DMS79 (cell line): ENCODE data around the gene IDI2.
A peak's percentile ranks its signal among the peaks of the same experiment; 100 is the strongest.
"Not testable (repeated sequence)": the region's sequence is repeated elsewhere in the genome, so short reads cannot be mapped to it uniquely, and the experiment has no call there.

Experiments used
- DNase-seq: peaks from one replicate; lab custom pipeline; 2025; lab: John Stamatoyannopoulos, UW

The IDI2 gene

GRCh38 chr10:1025683-1026082, at the start of gene IDI2:
IDI2 (minus strand) TSS chr10:1025859; CDS start chr10:1024723, 1,136 bp downstream.
- no peak for DNase-seq

DNA sequence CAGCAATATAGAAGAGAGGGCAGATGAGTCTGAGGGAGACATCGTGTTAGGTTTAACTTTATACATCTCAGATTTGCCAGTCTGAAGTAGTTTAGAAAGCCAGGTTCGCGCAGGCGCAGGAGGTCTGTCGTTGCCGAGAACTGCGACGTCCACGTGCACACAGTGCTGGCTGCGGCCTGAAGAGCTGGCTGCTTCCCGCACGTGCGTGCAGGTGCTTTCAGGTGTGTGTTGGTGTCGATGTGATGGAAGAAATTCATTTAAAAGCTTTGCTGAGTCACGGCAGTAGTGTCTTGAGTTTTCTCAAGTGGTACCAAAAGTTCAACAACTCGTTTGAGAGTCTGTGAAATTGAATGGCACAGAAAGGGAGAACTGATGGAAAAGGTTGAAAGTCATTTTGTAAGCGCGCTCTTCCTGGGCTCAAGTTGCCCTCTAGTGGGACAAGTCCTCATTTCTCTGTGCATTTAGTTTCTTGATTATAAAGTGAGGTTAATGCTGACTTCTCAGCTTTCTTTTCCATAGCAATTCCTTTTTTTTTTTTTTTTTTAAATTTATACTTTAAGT, 49.2 kb upstream of the IDI2 start:
- peak; percentile 19 for DNase-seq

DNA sequence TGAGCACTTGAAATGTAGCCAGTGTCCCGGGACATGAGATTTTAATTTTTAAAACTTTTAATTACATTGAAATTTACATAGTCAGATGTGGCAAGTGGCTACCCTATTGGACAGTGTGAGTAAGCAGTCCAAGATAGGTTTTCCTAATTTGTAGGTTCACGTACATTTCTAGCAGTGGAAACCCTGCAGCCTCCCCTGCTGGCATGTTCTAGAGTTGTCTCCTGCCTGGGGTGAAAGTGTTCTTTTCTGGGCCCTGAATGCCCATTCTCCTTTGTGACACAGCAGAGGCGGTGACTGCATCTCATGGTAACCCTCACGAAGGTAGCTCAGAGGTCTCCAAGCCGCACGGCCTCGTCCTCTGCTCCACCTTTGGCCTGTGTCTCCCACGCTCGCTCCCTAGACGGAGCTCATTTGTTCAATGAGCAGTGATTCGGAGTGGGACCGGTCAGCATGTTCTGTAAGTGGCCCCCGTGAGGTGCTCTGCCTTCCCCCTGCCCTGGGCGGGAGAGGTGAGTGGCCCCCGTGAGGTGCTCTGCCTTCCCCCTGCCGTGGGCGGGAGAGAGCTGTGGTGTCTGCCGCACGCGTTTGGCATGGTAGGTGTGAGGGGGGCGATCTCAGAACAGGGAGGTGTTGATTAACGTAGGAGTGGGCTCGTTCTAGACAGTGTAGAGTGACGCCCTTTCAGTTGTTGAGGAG, 48.5 kb upstream of the IDI2 start:
- no peak for DNase-seq

- DNase-seq, result no peak
Measured at GRCh38 chr10:1070919-1071318, 45.3 kb upstream of the IDI2 start.

DNA sequence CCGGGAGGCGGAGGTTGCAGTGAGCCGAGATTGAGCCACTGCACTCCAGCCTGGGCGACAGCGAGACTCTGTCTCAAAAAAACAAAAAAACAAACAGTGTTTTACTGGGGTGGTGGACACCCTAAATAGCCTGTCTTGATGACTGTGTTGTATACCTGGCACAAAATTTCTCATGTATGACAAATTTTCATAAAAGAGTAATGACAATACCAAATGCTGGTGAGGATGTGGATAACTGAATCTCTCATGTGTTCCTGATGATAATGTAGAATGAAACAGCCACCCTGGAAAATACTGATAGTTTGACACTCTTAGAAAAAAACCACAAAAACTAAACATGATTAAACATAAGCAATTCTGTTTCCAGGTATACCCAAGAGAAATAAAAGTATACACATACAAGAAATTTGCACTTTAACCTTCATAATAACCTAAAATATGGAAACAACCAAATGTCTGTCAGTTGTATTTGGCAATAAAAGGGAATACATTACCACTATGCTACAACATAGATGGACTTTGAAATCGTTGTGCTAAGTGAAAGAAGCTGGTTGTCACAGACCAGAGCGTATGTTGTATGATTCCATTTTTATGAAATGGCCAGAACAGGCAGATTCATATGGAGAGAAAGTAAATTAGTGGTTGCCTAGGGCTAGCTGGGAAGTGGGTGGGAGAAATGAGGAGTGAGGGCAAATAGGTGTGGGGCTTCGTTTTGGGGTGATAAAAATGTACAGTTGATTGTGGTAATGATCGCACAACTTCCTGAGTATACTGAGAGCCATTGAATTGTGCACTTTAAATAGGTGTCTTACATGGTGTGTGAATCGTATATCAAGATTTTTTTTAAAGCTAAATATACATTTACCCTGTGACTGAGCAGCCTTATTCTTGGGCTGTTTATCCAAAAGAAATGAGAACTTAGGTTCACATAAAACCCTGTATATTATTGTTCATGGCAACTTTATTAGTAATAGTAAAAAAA, 43.0 kb upstream of the IDI2 start:
- DNase-seq, result no peak

DNA sequence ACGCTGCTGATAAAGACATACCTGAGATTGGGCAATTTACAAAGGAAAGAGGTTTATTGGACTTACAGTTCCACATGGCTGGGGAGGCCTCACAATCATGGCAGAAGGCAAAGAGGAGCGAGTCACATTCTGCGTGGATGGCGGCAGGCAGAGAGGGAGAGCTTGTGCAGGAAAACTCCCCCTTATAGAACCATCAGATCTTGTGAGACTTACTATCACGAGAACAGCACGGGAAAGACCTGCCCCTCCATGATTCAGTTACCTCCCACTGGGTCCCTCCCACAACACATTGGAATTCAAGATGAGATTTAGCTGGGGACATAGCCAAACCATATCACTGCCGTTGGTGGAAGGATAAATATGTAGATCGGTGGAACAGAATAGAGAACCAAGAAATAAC, 41.1 kb upstream of the IDI2 start:
- not testable (repeated sequence) for DNase-seq

DNA sequence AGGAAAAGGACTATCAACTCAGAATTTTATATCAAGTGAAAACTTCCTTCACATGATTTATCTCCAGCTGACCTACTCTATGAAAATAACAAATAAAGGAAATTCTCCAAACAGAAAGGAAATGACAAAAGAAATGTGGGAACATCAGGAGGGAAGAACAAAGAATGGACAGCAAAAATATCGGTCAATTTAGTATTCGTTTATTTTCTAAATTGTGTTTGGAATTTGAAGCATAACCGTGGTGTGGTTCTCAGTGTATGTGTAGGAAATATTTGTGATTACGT, 39.2 kb upstream of the IDI2 start:
- no peak for DNase-seq

DNA sequence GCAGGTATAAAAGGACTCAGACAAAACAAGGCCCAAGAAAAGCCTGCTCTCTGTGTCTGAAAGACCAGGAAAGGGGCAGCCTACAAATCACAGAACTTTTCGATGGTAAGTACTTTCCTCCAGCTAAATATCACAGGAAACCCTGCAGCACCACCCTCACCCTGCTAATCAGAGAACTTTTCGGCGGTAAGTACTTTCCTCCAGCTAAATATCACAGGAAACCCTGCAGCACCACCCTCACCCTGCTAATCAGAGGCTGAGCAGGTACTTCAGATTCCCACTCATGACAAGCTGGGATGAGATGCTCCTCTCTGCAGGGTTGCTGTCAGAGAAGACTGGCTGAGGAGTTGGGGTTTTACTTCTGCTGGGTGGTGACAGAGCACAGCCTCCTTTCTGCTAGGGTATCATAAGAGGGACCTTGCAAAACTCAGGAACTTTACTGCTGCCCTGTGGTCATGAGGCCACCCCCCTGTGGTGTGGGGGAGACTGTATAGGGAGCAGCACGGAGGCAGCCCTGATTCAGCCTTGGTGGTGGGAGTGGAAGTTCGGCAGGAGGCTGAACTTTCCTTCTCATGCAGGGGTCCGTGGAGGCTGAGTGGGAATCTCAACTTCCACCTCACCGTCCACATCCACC, 37.7 kb upstream of the IDI2 start:
- no peak for DNase-seq

DNA sequence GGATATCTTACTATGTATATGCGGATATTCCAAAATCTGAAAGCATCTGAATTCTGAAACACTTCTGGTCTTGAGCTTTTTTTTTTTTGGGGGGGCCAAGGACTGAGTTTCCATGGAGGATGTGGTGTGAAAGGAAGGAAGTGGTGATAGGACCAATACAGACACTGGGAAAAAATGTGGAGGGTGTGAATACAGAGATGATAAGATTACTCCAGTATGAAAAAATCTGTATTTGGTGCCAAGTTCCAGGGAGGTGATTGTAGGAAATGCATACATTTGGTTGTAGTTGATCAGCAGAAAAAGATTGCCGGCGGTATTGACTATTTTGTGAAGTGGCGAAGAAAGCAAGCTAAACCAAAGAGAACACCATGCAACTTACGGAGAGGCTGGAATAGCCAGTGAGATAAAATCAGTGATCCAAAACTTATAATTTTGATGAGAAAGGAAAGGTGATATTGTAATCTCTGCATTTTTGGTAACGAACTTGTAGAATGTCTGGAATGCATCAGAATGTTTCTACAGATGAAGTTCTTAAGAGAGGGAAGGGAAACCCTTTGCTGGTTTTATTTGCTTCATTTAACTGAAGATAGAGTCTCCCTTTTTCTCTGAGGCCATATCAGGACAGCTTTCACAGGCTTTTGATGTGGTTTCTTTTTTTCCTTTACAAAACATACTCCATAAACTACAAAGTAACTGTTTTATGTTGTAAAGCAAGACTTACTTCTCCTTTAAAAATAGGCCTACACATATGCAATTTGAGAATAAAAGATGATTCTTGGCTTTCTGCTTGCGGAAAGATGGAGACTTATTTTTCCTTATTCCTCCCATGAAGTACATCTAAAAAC, 36.5 kb upstream of the IDI2 start:
- DNase-seq, result no peak

- no peak for DNase-seq
Measured at GRCh38 chr10:1059902-1060301, 34.2 kb upstream of the IDI2 start.

GRCh38 chr10:1058017-1058416, 32.4 kb upstream of the IDI2 start:
- no peak for DNase-seq

DNA sequence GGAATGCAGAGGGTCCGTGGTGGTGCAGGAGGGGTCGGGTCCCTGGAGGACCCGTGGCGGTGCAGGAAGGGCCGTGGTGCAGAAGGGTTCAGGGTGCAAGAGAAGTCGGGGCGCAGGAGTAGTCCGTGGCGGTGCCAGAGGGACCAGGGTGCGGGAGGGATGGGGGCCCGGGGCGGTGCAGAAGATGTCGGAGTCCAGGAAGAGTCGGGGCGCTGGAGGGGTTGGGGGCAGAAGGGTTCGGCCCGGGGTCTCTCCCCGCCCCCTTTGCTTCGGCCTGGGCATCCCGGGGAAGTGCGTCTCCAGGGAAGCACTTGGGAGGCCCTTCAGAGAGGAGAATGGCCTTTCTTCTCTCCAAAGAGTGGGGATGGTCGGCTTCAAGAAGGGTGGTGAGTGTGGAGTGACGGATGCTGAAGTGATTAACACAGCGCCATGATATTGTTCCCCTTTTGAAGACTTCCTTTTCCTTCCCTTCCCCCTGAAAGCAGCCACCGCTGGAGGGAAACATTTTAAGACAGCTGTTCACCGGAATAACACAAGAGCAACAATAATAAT, 31.5 kb upstream of the IDI2 start:
- no peak for DNase-seq

GRCh38 chr10:1056326-1057105, 30.9 kb upstream of the IDI2 start, which contains the start of gene WDR37:
WDR37 (plus strand) TSS chr10:1056385; CDS start chr10:1072156, 15,771 bp downstream.
- peak; percentile 13 for DNase-seq

DNA sequence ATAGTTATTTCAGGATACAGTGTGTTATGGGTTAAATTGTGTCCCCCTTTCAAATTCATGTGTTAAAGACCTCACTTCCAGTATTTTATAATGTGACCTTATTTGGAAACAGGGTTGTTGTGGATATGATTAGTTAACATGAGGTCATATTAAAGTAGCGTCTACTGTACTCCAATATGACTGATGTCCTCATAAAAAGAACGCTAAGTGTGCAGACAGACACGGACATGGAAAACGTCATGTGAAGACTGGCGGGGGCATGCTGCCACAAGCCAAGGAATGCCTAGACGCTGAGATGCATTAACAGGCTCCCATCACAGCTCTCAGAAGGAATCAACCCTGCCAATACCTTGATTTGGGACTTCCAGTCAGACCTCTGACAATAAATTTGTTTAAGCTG, 29.0 kb upstream of the IDI2 start:
- DNase-seq, result no peak

GRCh38 chr10:1050554-1050953, 24.9 kb upstream of the IDI2 start:
- no peak for DNase-seq

DNA sequence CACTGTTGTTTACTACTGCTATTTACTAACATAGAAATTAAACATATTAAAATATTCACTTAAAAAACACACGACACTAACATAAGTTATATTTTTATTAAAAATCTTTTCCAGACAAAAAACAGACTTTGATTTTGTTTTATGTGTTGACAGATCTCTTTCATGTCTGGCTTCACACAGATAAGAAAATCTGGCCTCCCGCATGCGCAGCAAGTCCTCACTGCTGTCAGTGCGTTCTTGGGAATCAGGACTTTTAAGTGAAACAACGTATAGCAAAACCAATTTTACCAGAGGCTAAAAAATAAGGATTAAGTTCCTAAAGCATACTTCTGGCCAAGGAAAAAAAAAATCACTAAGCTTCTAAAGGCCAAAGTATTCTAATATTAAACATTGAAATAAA, 24.5 kb upstream of the IDI2 start:
- no peak for DNase-seq

GRCh38 chr10:1049425-1049958, 23.8 kb upstream of the IDI2 start:
- no peak for DNase-seq

GRCh38 chr10:1048732-1049424, 23.2 kb upstream of the IDI2 start, which contains the start of gene IDI1:
IDI1 (minus strand) TSS chr10:1049119; CDS start chr10:1049003, 116 bp downstream.
- peak; percentile 86 for DNase-seq

DNA sequence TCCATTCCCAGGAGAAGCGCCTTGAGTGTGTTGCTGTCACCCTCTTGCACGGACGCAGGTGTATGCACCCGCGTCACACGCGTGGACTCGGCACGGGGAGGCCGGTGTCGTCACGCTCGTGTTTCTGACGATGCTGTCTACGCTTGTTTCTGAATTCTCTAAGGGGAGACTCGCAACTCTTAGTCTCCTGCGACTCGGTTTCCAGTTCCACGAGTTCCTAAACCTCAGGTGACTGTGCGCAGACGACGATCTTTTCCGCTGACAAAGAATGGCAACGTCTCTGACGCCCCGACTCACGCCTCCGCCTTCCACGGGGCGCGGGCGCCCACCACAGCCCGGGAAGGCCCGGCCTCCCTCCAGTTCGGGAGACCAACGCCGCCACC, 22.7 kb upstream of the IDI2 start:
- no peak for DNase-seq
